ENCODE results near the gene SRF.

- no peak for TF ChIP-seq CTCF (IDR thresholded peaks at IDR 0.05)
- TF ChIP-seq POLR2A (IDR thresholded peaks at IDR 0.05): no peak
These were observed 7.1 kb downstream of the SRF start for GRCh38 chr6:43178150-43178549.

Measured in prostate gland (tissue), 2 donors.